HepG2 (cell line): ENCODE results near the gene RUNDC1. TPM values are rescaled to one million over a fixed set of nuclear protein-coding genes. Genes with fewer than 3 reads are reported as not detected.

Experiments
- ATM ChIP-seq: fragments of 450-650 bp; IDR thresholded peaks from 2 replicates; pipeline ENCODE4 v1.7.1; 2017; ENCODE audit warnings: mild to moderate bottlenecking, borderline replicate concordance
- FLYWCH1 ChIP-seq: sonication (generic); formaldehyde crosslinking; IDR thresholded peaks from 2 replicates; pipeline ENCODE4 v1.8.1; 2023; ENCODE audit warnings: mild to moderate bottlenecking, missing genetic modification reagents
- GTF3A ChIP-seq: sonication (generic); formaldehyde crosslinking; conservative IDR thresholded peaks from 2 replicates; pipeline ENCODE4 v1.4.0; 2020; ENCODE audit warnings: mild to moderate bottlenecking, missing genetic modification reagents
- KDM2A ChIP-seq: sonication (generic); formaldehyde crosslinking; IDR thresholded peaks from 2 replicates; pipeline ENCODE4 v1.4.0; 2020; ENCODE audit warnings: low read depth, missing genetic modification reagents, borderline replicate concordance
- KLF16 ChIP-seq, 2 experiments: sonication (generic) in 1 of 2; formaldehyde crosslinking in 1 of 2; IDR thresholded peaks; 2 replicates each; pipeline versions ENCODE4 v1.6.1 to v1.8.0; 2016 to 2023; ENCODE audit warnings: missing genetic modification reagents in 2 of 2, missing compliant biosample characterization in 1 of 2
- KLF9 ChIP-seq: IDR thresholded peaks from 2 replicates; pipeline ENCODE4 v1.6.1; 2016; ENCODE audit warnings: low read depth
- MIXL1 ChIP-seq: IDR thresholded peaks from 2 replicates; pipeline ENCODE4 v1.6.1; 2016
- MTA3 ChIP-seq: sonication (generic); formaldehyde crosslinking; IDR thresholded peaks from 2 replicates; pipeline ENCODE4 v1.4.0; 2020; ENCODE audit warnings: missing genetic modification reagents
- PAXIP1 ChIP-seq: sonication (generic); formaldehyde crosslinking; conservative IDR thresholded peaks from 2 replicates; pipeline ENCODE4 v1.4.0; 2020; ENCODE audit warnings: mild to moderate bottlenecking, missing genetic modification reagents, moderate library complexity
- PHF20 ChIP-seq: sonication (generic); formaldehyde crosslinking; IDR thresholded peaks from 2 replicates; pipeline ENCODE4 v1.5.0; 2020; ENCODE audit warnings: mild to moderate bottlenecking, missing genetic modification reagents
- PHF8 ChIP-seq: sonication (generic); formaldehyde crosslinking; IDR thresholded peaks from 2 replicates; pipeline ENCODE4 v1.5.0; 2020; ENCODE audit warnings: missing genetic modification reagents
- ZBTB21 ChIP-seq: sonication (generic); formaldehyde crosslinking; IDR thresholded peaks from 2 replicates; pipeline ENCODE4 v1.4.0; 2020; ENCODE audit warnings: missing genetic modification reagents
- ZNF337 ChIP-seq: sonication (generic); formaldehyde crosslinking; IDR thresholded peaks from 2 replicates; pipeline ENCODE4 v1.5.1; 2020; ENCODE audit warnings: missing genetic modification reagents, low read depth, mild to moderate bottlenecking, borderline replicate concordance
- ZNF512B ChIP-seq: sonication (generic); formaldehyde crosslinking; IDR thresholded peaks from 2 replicates; pipeline ENCODE4 v1.5.1; 2020; ENCODE audit warnings: missing genetic modification reagents, mild to moderate bottlenecking, borderline replicate concordance
- ZNF614 ChIP-seq: IDR thresholded peaks from 2 replicates; pipeline ENCODE4 v1.6.1; 2018; ENCODE audit warnings: missing biosample characterization, missing genetic modification reagents, inconsistent platforms, borderline replicate concordance
- ZNF773 ChIP-seq: sonication (generic); formaldehyde crosslinking; IDR thresholded peaks from 2 replicates; pipeline ENCODE4 v1.4.0; 2020; ENCODE audit warnings: missing genetic modification reagents, borderline replicate concordance
- ZNF891 ChIP-seq: sonication (generic); formaldehyde crosslinking; IDR thresholded peaks from 2 replicates; pipeline ENCODE4 v1.5.0; 2020; ENCODE audit warnings: mild to moderate bottlenecking, missing genetic modification reagents
- polyA plus RNA-seq, 8 experiments: library from polyadenylated mRNA; depleted of rRNA in 3 of 8; stranded (reverse) in 7 of 8; unstranded in 1 of 8; fragments of >200 nt; fragmentation: Illumina TruSeq in 4 of 8; extraction: Trizol in 4 of 8; gene quantifications; 2 replicates each; pipeline versions ENCODE4 v1.2.1 to v1.2.3, GENCODE V29; 2011 to 2016; ENCODE audit warnings: low read depth in 4 of 8, missing spikeins in 1 of 8, mixed read lengths in 1 of 8; ENCODE audit not compliant: insufficient read depth in 1 of 8
- total RNA-seq, 5 experiments: library from RNA; depleted of rRNA; stranded (reverse); fragments of >200 nt; fragmentation: Illumina TruSeq; extraction: Trizol; gene quantifications; 2 replicates each; pipeline ENCODE4 v1.2.3, GENCODE V29; 2016; ENCODE audit warnings: low read depth in 1 of 5
- TF ChIP-seq, protein P1 (sequence below): sonication (generic); formaldehyde crosslinking; IDR thresholded peaks from 2 replicates; pipeline ENCODE4 v1.4.0; 2020; ENCODE audit warnings: mild to moderate bottlenecking, missing genetic modification reagents
- TF ChIP-seq, protein P2 (sequence below): sonication (generic); formaldehyde crosslinking; conservative IDR thresholded peaks from 2 replicates; pipeline ENCODE4 v1.4.0; 2020; ENCODE audit warnings: missing genetic modification reagents
- TF ChIP-seq, protein P3 (sequence below): sonication (generic); formaldehyde crosslinking; IDR thresholded peaks from 2 replicates; pipeline ENCODE4 v1.8.0; 2022; ENCODE audit warnings: missing genetic modification reagents, mild to moderate bottlenecking, borderline replicate concordance

RUNDC1 gene
- total and polyA plus RNA-seq, 2 of the 13 experiments (the other 11 are each of a cell fraction or from before 2014, with no cell fraction given): 10.3 to 11.4 TPM

- TF ChIP-seq PAXIP1 (CRISPR knock-in tag) (0 out of 2 replicates have a peak, but pooled peaks have one; percentile 13), ZNF337 (CRISPR knock-in tag) (peak; percentile 80; the same call in 1 of the 2 replicates), PHF8 (CRISPR knock-in tag) (peak; percentile 61; the same call in 1 of the 2 replicates), KLF9 (CRISPR knock-in tag) (no peak), MIXL1 (CRISPR knock-in tag) (no peak), GTF3A (CRISPR knock-in tag) (no peak), ZNF512B (CRISPR knock-in tag) (0 out of 2 replicates have a peak, but pooled peaks have one; percentile 64), FLYWCH1 (CRISPR knock-in tag) (0 out of 2 replicates have a peak, but pooled peaks have one; percentile 20), ZBTB21 (CRISPR knock-in tag) (no peak), KDM2A (CRISPR knock-in tag) (peak; percentile 16; the same call in 1 of the 2 replicates), KLF16 (CRISPR knock-in tag; IDR thresholded peaks at IDR 0.05) (0 out of 4 replicates have a peak, but pooled peaks of 1 of the 2 experiments have one; percentile 31), ZNF891 (CRISPR knock-in tag) (peak; percentile 21; the same call in 1 of the 2 replicates), ZNF773 (CRISPR knock-in tag) (no peak; the same call in 1 of the 2 replicates), MTA3 (CRISPR knock-in tag) (no peak), ZNF614 (CRISPR knock-in tag) (0 out of 2 replicates have a peak, but pooled peaks have one; percentile 5), ATM (no peak), PHF20 (no peak)
- TF ChIP-seq, protein P1, sequence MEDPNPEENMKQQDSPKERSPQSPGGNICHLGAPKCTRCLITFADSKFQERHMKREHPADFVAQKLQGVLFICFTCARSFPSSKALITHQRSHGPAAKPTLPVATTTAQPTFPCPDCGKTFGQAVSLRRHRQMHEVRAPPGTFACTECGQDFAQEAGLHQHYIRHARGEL (CRISPR knock-in tag): no peak
- TF ChIP-seq, protein P2, sequence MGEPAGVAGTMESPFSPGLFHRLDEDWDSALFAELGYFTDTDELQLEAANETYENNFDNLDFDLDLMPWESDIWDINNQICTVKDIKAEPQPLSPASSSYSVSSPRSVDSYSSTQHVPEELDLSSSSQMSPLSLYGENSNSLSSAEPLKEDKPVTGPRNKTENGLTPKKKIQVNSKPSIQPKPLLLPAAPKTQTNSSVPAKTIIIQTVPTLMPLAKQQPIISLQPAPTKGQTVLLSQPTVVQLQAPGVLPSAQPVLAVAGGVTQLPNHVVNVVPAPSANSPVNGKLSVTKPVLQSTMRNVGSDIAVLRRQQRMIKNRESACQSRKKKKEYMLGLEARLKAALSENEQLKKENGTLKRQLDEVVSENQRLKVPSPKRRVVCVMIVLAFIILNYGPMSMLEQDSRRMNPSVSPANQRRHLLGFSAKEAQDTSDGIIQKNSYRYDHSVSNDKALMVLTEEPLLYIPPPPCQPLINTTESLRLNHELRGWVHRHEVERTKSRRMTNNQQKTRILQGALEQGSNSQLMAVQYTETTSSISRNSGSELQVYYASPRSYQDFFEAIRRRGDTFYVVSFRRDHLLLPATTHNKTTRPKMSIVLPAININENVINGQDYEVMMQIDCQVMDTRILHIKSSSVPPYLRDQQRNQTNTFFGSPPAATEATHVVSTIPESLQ (CRISPR knock-in tag): no peak
- TF ChIP-seq, protein P3, sequence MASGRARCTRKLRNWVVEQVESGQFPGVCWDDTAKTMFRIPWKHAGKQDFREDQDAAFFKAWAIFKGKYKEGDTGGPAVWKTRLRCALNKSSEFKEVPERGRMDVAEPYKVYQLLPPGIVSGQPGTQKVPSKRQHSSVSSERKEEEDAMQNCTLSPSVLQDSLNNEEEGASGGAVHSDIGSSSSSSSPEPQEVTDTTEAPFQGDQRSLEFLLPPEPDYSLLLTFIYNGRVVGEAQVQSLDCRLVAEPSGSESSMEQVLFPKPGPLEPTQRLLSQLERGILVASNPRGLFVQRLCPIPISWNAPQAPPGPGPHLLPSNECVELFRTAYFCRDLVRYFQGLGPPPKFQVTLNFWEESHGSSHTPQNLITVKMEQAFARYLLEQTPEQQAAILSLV (CRISPR knock-in tag): peak; percentile 93
These were observed 517 bp downstream of the RUNDC1 start (continued) for GRCh38 chr17:42980766-42981397.
